ENCODE data around the gene CPNE1. TPM values are rescaled to one million over a fixed set of nuclear protein-coding genes. Genes with fewer than 3 reads are reported as not detected.

The CPNE1 gene
- total and polyA plus RNA-seq, 2 of the 8 experiments (the other 6 are each of a cell fraction or from before 2014, with no cell fraction given) = 294 to 346 TPM

DNA sequence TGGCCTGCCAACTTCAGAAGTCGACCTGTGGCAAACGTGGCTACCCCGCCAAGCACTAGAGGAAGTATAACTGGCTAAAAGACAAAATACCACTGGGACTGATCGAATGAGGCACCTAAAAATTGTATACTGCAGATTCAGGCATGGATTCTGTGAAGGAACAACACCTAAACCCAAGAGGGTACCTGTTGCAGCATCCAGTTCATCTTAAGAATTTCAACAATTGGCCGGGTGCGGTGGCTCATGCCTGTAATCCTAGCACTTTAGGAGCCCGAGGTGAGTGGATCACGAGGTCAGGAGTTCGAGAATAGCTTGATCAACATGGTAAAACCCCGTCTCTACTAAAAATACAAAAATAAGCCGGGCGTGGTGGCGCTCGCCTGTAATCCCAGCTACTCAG is 76.3 kb downstream of the CPNE1 start:
- no peak overlapping the region for H3K23ac ChIP-seq (ENCODE audit: insufficient read length)
- FAIRE-seq (no peak), DNase-seq (ENCODE audit: low read depth in 1 of 2, low spot score in 2 of 2) (no peak)
- H4K91ac ChIP-seq (replicated peaks; ENCODE audit: insufficient read length, low read length) = no peak overlapping the region
- CTCF ChIA-PET (ENCODE audit: partially characterized antibody) = interaction anchor here (1.2 to 1.3 kb wide), 2 partner anchors 16 to 26 kb away, joined by 3 to 8 read pairs; no protein-coding TSS in a partner anchor
- TF ChIP-seq CBX8 (IDR thresholded peaks at IDR 0.05; ENCODE audit: borderline replicate concordance, low read depth, low read length) = no peak
- TF ChIP-seq GABPA (IDR thresholded peaks at IDR 0.05; ENCODE audit: borderline replicate concordance, insufficient read depth, low read length) = no peak
- no peak for TF ChIP-seq SP1 (IDR thresholded peaks at IDR 0.05; ENCODE audit: low read depth, low read length)
- TF ChIP-seq CHD1 (IDR thresholded peaks at IDR 0.05; ENCODE audit: low read depth, low read length) = no peak
- TF ChIP-seq HDAC2 (IDR thresholded peaks at IDR 0.05; ENCODE audit: borderline replicate concordance in 1 of 2, low read depth in 2 of 2, low read length in 2 of 2) = no peak
- no peak for TF ChIP-seq RAD21 (IDR thresholded peaks at IDR 0.05 in 1 of 2, conservative IDR thresholded peaks at IDR 0.05 in 1 of 2; ENCODE audit: low read depth in 2 of 2, low read length in 2 of 2)
- no peak for TF ChIP-seq TEAD4 (IDR thresholded peaks at IDR 0.05; ENCODE audit: low read depth, low read length)
- WGBS, 2 experiments (ENCODE audit: extremely low coverage in 1 of 2, insufficient coverage in 1 of 2, insufficient read length in 1 of 2, insufficient replicate concordance in 2 of 2, low coverage in 1 of 2, low lambda C conversion rate in 2 of 2, missing lambda C conversion rate in 1 of 2) = 96% methylated on average over 14 of the region's 14 CpGs; no CpG with 5 or more reads in 1 of the 2 experiments
- no peak overlapping the region for H4K8ac ChIP-seq (ENCODE audit: extremely low read depth, insufficient read depth, low read length)
- no peak overlapping the region for H3K56ac ChIP-seq (replicated peaks; ENCODE audit: insufficient read length, low read depth, low read length)
- no peak overlapping the region for H2BK120ac ChIP-seq (replicated peaks; ENCODE audit: low read depth, low read length)
- peaks cover 3% of the 10 kb centered on the region; the same call in 1 of the 2 replicates for H3K23me2 ChIP-seq (ENCODE audit: low read depth, low read length)
- H3K4ac ChIP-seq (replicated peaks; ENCODE audit: insufficient read length, low read depth, low read length) = no peak overlapping the region
- H3K14ac ChIP-seq (ENCODE audit: insufficient read length) = no peak overlapping the region
- H2BK15ac ChIP-seq (ENCODE audit: low read length) = peak overlapping the region; percentile 88; the same call in 1 of the 2 replicates
- H3K4me3 ChIP-seq (ENCODE audit: extremely low read depth in 1 of 4, insufficient read depth in 2 of 4, low read depth in 3 of 4, low read length in 4 of 4) = no peak overlapping the region
- 0 out of 2 replicates have a peak overlapping the region, but pooled peaks have one; percentile 81 for H2BK12ac ChIP-seq (ENCODE audit: low read depth, low read length)
- no peak overlapping the region for H3K4me2 ChIP-seq (ENCODE audit: insufficient read depth in 1 of 2, low read depth in 2 of 2, low read length in 2 of 2)
- no peak overlapping the region for H4K5ac ChIP-seq (ENCODE audit: insufficient read length, low read depth, low read length)
- POLR2A ChIA-PET (ENCODE audit: partially characterized antibody) = interaction anchor here (0.6 to 1.6 kb wide), 4 partner anchors 11 to 154 kb away, joined by 3 read pairs; partner anchors contain the start of gene RBM39
- no peak overlapping the region for H3K27ac ChIP-seq (ENCODE audit: low read depth, low read length)
- H2BK20ac ChIP-seq (ENCODE audit: low read length) = no peak overlapping the region
- no peaks in the 10 kb centered on the region for H3K9me3 ChIP-seq (ENCODE audit: insufficient read depth in 2 of 2, low read depth in 1 of 2, low read length in 1 of 2)
- H3K9ac ChIP-seq (replicated peaks in 1 of 4; ENCODE audit: extremely low read depth in 1 of 4, low read depth in 3 of 4, low read length in 3 of 4) = no peak overlapping the region
- no peak overlapping the region for H2AFZ ChIP-seq (ENCODE audit: low read length)
- H3K18ac ChIP-seq (ENCODE audit: extremely low read depth, low read length) = no peak overlapping the region
- no peaks in the 10 kb centered on the region for H3K27me3 ChIP-seq (replicated peaks in 1 of 4; ENCODE audit: control insufficient read depth in 3 of 4, extremely low read depth in 1 of 4, insufficient read depth in 3 of 4, low read length in 3 of 4)
- no peaks in the 10 kb centered on the region for H3K4me1 ChIP-seq (replicated peaks in 1 of 4; ENCODE audit: control insufficient read depth in 3 of 4, insufficient read depth in 4 of 4, low read length in 3 of 4)
- no peaks in the 10 kb centered on the region for H3K79me2 ChIP-seq (ENCODE audit: control insufficient read depth in 1 of 2, insufficient read depth in 2 of 2, low read length in 2 of 2)
- H3K36me3 ChIP-seq (ENCODE audit: control insufficient read depth in 2 of 4, insufficient read depth in 4 of 4, low read length in 3 of 4) = no peaks in the 10 kb centered on the region
- no peaks in the 10 kb centered on the region for H3K79me1 ChIP-seq (ENCODE audit: low read depth, low read length)
- no peaks in the 10 kb centered on the region for H4K20me1 ChIP-seq (replicated peaks in 1 of 2; ENCODE audit: control insufficient read depth in 1 of 2, insufficient read depth in 2 of 2, low read length in 2 of 2)
- H2AK5ac ChIP-seq (ENCODE audit: low read depth, low read length) = no peak overlapping the region
- no peak overlapping the region for H2BK5ac ChIP-seq (ENCODE audit: low read depth, low read length)
